ENCODE measurements around the gene LRPPRC.

Gene LRPPRC

DNA sequence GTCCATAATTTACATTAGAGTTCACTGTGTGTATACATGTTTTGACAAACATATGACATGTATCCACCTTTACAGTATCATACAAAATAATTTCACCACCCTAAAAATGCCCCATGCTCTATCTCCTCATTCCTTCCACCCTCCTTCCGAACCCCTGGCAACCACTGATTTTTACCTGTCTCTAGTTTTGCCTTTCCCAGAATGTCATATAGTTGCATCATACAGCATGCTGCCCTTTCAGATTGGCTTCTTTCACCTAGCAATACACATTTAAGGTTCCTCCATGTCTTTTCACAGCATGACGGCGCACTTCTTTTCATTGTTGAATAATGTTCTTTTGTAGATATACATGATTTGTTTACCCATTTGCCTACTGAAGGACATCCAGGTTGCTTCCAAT, 10.4 kb downstream of the LRPPRC start:
- DNase-seq (ENCODE audit: low read depth) = no peak
- no peak overlapping the region for H3K4me3 ChIP-seq (ENCODE audit: control insufficient read depth, low read depth, low read length)
- no peak for TF ChIP-seq CTCF (IDR thresholded peaks at IDR 0.05; ENCODE audit: control insufficient read depth, insufficient read depth, low read depth, low read length, missing control alignments)

DNA sequence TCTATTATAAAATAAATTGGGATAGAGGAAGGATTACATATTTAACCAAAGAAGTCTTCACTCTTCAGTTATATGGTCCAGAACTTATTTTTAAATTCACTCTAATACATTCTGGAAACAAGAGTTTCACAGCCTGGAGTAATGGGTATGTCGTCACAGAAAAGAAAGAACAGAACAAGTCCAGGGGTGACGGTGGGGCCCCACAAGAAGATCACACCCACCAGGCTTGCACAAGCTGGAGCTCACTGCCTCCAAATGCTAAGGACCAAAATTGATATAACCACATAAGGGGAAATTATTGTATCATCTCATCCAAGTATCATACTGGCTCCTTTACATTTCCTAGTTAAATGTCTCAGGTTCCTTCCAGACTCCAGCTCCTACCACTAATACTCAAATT, 11.3 kb downstream of the LRPPRC start:
- no peak for DNase-seq (ENCODE audit: low read depth)
- H3K4me3 ChIP-seq (ENCODE audit: control insufficient read depth, low read depth, low read length) = no peak overlapping the region
- TF ChIP-seq CTCF (IDR thresholded peaks at IDR 0.05; ENCODE audit: control insufficient read depth, insufficient read depth, low read depth, low read length, missing control alignments) = no peak

DNA sequence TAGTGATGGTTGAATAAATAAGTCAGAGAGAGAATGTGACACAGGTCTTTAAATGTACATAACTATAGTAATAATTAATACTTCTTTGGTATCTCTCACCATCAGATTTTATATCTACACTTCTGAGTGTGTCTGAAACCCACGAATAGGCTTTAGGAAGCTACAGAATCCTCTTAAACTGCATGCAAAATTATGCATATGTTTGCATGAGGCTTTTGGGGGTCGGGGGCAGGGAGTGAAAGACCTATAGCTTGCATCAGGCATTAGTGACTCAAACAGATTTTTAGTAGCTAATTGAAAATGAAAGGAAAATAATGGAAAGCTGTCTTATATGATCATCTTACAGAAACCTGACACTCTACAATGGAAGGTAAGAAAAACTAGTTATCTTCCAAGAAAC, 14.9 kb downstream of the LRPPRC start:
- H3K4me3 ChIP-seq (ENCODE audit: control insufficient read depth, low read depth, low read length) = no peak overlapping the region
- no peak for TF ChIP-seq CTCF (IDR thresholded peaks at IDR 0.05; ENCODE audit: control insufficient read depth, insufficient read depth, low read depth, low read length, missing control alignments)
- no peak for DNase-seq (ENCODE audit: low read depth)

GRCh38 chr2:43977677-43978375, 18.0 kb downstream of the LRPPRC start:
- DNase-seq (ENCODE audit: low read depth) = no peak
- no peak for TF ChIP-seq CTCF (IDR thresholded peaks at IDR 0.05; ENCODE audit: control insufficient read depth, insufficient read depth, low read depth, low read length, missing control alignments)
- H3K4me3 ChIP-seq (ENCODE audit: control insufficient read depth, low read depth, low read length) = no peak overlapping the region

GRCh38 chr2:43960921-43961320, 34.9 kb downstream of the LRPPRC start:
- no peak for DNase-seq (ENCODE audit: low read depth)
- no peak for TF ChIP-seq CTCF (IDR thresholded peaks at IDR 0.05; ENCODE audit: control insufficient read depth, insufficient read depth, low read depth, low read length, missing control alignments)
- no peak overlapping the region for H3K4me3 ChIP-seq (ENCODE audit: control insufficient read depth, low read depth, low read length)

- no peak for TF ChIP-seq CTCF (IDR thresholded peaks at IDR 0.05; ENCODE audit: control insufficient read depth, insufficient read depth, low read depth, low read length, missing control alignments)
- no peak overlapping the region for H3K4me3 ChIP-seq (ENCODE audit: control insufficient read depth, low read depth, low read length)
- no peak for DNase-seq (ENCODE audit: low read depth)
Observed at GRCh38 chr2:43958397-43959275, 37.2 kb downstream of the LRPPRC start.

All from AG09309 (cell line).